ENCODE measurements around the gene NOX3.

- TF ChIP-seq POLR2AphosphoS5 (IDR thresholded peaks at IDR 0.05; ENCODE audit: low read depth, low read length) = no peak
- no peak for TF ChIP-seq POLR2A (IDR thresholded peaks at IDR 0.05; ENCODE audit: low read depth, low read length)
- TF ChIP-seq TAF1 (IDR thresholded peaks at IDR 0.05; ENCODE audit: borderline replicate concordance, low read depth, low read length) = no peak
Observed at GRCh38 chr6:155352811-155353210, 102.8 kb downstream of the NOX3 start.
